Mesendoderm (in vitro differentiated cells): ENCODE results near the gene TOMM34. TPM values are rescaled to one million over a fixed set of nuclear protein-coding genes. Genes with fewer than 3 reads are reported as not detected.

Experiments
- DNase-seq: peaks from one replicate; pipeline ENCODE4 v3.0.0; 2013
- H2AK5ac ChIP-seq: 2 replicates; pipeline ENCODE4 v1.6.1; 2013; ENCODE audit warnings: low read length, inconsistent platforms
- H2BK120ac ChIP-seq: 2 replicates; pipeline ENCODE4 v1.6.1; 2013; ENCODE audit warnings: low read depth, mild to moderate bottlenecking, low read length, moderate library complexity, mixed read lengths
- H2BK15ac ChIP-seq: replicated peaks from 2 replicates; pipeline ENCODE4 v1.6.1; 2013; ENCODE audit warnings: low read depth, mild to moderate bottlenecking, moderate library complexity
- H2BK5ac ChIP-seq: 2 replicates; pipeline ENCODE4 v1.6.1; 2013; ENCODE audit warnings: low read length, inconsistent platforms
- H3K18ac ChIP-seq: 2 replicates; pipeline ENCODE4 v1.6.1; 2013; ENCODE audit warnings: mild to moderate bottlenecking, low read length, mixed read lengths
- H3K23ac ChIP-seq: one replicate; pipeline ENCODE4 v1.6.1; 2013; ENCODE audit warnings: low read length
- H3K27ac ChIP-seq: 2 replicates; pipeline ENCODE4 v1.5.1; 2013; ENCODE audit warnings: low read depth, mild to moderate bottlenecking, inconsistent platforms, low read length, moderate library complexity
- H3K27me3 ChIP-seq: 2 replicates; pipeline ENCODE4 v1.6.1; 2013; ENCODE audit warnings: low read length, control low read depth, mild to moderate bottlenecking, inconsistent platforms; ENCODE audit not compliant: insufficient read depth, poor library complexity
- H3K36me3 ChIP-seq: 2 replicates; pipeline ENCODE4 v1.6.1; 2013; ENCODE audit warnings: low read length, inconsistent platforms; ENCODE audit not compliant: control insufficient read depth, insufficient read depth
- H3K4ac ChIP-seq: one replicate; pipeline ENCODE4 v1.6.1; 2013; ENCODE audit warnings: low read depth, mild to moderate bottlenecking, low read length, moderate library complexity
- H3K4me1 ChIP-seq: 2 replicates; pipeline ENCODE4 v1.6.1; 2013; ENCODE audit warnings: low read depth, low read length, inconsistent platforms; ENCODE audit not compliant: control insufficient read depth
- H3K4me2 ChIP-seq: 2 replicates; pipeline ENCODE4 v1.6.1; 2013; ENCODE audit warnings: low read length
- H3K4me3 ChIP-seq: 2 replicates; pipeline ENCODE4 v1.5.1; 2013; ENCODE audit warnings: mild to moderate bottlenecking, low read length
- H3K56ac ChIP-seq: one replicate; pipeline ENCODE4 v1.6.1; 2013; ENCODE audit warnings: low read length
- H3K79me1 ChIP-seq: 2 replicates; pipeline ENCODE4 v1.6.1; 2013; ENCODE audit warnings: low read length, inconsistent platforms
- H3K79me2 ChIP-seq: 2 replicates; pipeline ENCODE4 v1.6.1; 2013; ENCODE audit warnings: mild to moderate bottlenecking, low read length; ENCODE audit not compliant: control insufficient read depth, insufficient read depth
- H3K9ac ChIP-seq: 2 replicates; pipeline ENCODE4 v1.6.1; 2013; ENCODE audit warnings: low read length, inconsistent platforms
- H4K5ac ChIP-seq: one replicate; pipeline ENCODE4 v1.6.1; 2013; ENCODE audit warnings: low read length
- H4K8ac ChIP-seq: one replicate; pipeline ENCODE4 v1.6.1; 2013; ENCODE audit warnings: low read depth, mild to moderate bottlenecking, control low read depth, low read length, moderate library complexity
- WGBS: extraction: QIAGEN DNeasy Blood & Tissue Kit; methylation state at CpG from one replicate; pipeline ENCODE4 v1.1.7; 2013; ENCODE audit warnings: low lambda C conversion rate, missing lambda C conversion rate; ENCODE audit not compliant: insufficient coverage; ENCODE audit errors: extremely low coverage; 5-methylcytosine and 5-hydroxymethylcytosine counted together
- polyA plus RNA-seq, 2 experiments: library from polyadenylated mRNA; stranded (reverse); fragments of 200-250 nt; gene quantifications; one replicate each; pipeline ENCODE4 v1.2.3, GENCODE V29; 2013

Gene TOMM34
- 27.5 TPM for polyA plus RNA-seq (2013, experiment 1 of 2)
- polyA plus RNA-seq (2013, experiment 2 of 2) = 28.2 TPM

DNA sequence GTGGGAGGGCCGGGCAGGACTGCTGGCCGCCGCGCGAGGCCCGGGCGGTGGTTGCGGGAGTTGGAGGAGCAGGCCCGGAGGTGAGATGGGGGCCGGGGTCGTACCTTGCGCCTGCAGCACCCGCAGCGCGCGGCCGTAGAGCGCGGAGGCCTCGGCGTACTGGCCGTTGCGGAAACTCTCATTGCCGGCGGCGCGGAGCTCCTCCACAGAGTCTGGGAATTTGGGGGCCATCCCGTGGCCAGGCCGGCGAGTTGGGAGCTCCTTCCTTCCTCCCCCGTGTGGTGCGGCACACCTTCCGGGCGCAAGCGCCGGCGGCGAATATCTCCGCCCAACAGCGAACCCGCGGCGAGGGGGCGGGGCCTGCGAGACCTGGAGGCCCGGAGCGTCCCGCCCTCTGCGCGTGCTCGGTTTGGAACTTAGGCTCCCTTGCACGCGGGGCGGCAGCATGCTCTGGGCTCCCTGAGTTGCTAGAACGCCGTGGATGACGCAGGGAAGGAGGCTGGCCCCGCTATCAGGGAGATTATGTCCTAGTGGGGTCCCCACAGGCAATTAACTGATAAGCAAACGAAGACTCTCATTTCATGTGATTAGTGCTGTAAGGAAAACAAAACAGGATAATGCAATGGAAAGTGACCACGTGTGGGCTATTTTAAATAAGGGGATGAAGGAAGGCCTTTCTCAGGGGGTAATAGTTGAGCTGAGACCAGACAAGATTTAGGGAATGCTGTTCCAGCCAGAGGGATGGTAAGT, at the start of gene TOMM34:
Gene TOMM34, minus strand, starts transcription at position 295 of the 750 bp plus-strand sequence. Its CDS starts 64 bp downstream, at position 231.
- peaks cover 5% of the 10 kb centered on the region for H3K79me2 ChIP-seq
- no peak within 1 kb of the TSS for H3K23ac ChIP-seq
- H3K18ac ChIP-seq = peak within 1 kb of the TSS; percentile 81
- peak; percentile 98 for DNase-seq
- peak within 1 kb of the TSS; percentile 79 for H3K27ac ChIP-seq
- peaks cover 9% of the 10 kb centered on the region for H3K79me1 ChIP-seq
- no CpG with 5 or more reads among the region's 60 CpGs for WGBS
- H3K56ac ChIP-seq = peak within 1 kb of the TSS; percentile 94
- H2BK15ac ChIP-seq = no peak within 1 kb of the TSS
- no peak within 1 kb of the TSS for H2BK5ac ChIP-seq
- H3K4me3 ChIP-seq = peak within 1 kb of the TSS; percentile 77
- H4K5ac ChIP-seq = no peak within 1 kb of the TSS
- no peaks in the 10 kb centered on the region for H3K27me3 ChIP-seq
- H4K8ac ChIP-seq = no peak within 1 kb of the TSS
- no peak within 1 kb of the TSS for H2AK5ac ChIP-seq
- no peak within 1 kb of the TSS for H2BK120ac ChIP-seq
- H3K9ac ChIP-seq = peak within 1 kb of the TSS; percentile 90
- no peaks in the 10 kb centered on the region for H3K36me3 ChIP-seq
- H3K4me1 ChIP-seq = peaks cover 10% of the 10 kb centered on the region
- peak within 1 kb of the TSS; percentile 92 for H3K4me2 ChIP-seq
- no peak within 1 kb of the TSS for H3K4ac ChIP-seq

- Histone ChIP-seq H2BK5ac (no peak overlapping the region), H3K9ac (no peak overlapping the region), H2BK120ac (no peak overlapping the region), H2AK5ac (no peak overlapping the region), H2BK15ac (no peak overlapping the region), H3K4me2 (no peak overlapping the region), H3K36me3 (no peaks in the 10 kb centered on the region), H3K23ac (no peak overlapping the region), H3K4ac (no peak overlapping the region), H3K27me3 (no peaks in the 10 kb centered on the region), H3K56ac (no peak overlapping the region), H3K18ac (no peak overlapping the region), H3K79me1 (no peaks in the 10 kb centered on the region), H3K4me1 (no peaks in the 10 kb centered on the region), H3K4me3 (no peak overlapping the region), H3K79me2 (no peaks in the 10 kb centered on the region), H4K5ac (no peak overlapping the region), H3K27ac (no peak overlapping the region), H4K8ac (no peak overlapping the region)
- no peak for DNase-seq
Measured at GRCh38 chr20:45008521-45009049, 48.4 kb upstream of the TOMM34 start.

DNA sequence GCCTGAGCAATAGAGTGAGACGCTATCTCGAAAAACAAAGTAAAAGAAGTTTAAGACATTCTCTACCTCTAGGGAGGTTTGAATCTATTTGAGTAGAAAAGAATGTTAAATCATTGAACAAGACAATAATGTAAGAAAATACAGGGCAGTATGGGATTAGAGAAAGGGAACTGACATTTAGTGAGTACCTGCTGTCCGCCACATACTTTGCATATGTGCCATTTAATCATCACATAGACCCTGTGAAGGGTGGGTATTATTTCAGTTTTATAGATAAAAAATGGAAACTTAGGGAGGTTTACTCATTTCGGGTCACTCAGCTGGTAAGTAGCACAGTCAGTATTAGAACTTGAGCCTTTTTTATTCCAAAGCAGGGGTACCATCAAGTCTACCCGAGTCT, 37.5 kb upstream of the TOMM34 start:
- H3K4ac ChIP-seq = no peak overlapping the region
- H3K9ac ChIP-seq = no peak overlapping the region
- H4K5ac ChIP-seq = no peak overlapping the region
- H3K4me1 ChIP-seq = no peaks in the 10 kb centered on the region
- H3K36me3 ChIP-seq = peaks cover 5% of the 10 kb centered on the region
- no peaks in the 10 kb centered on the region for H3K27me3 ChIP-seq
- no peak overlapping the region for H3K27ac ChIP-seq
- no peak overlapping the region for H3K23ac ChIP-seq
- no peak overlapping the region for H2BK15ac ChIP-seq
- no CpG with 5 or more reads among the region's 5 CpGs for WGBS
- H3K56ac ChIP-seq = no peak overlapping the region
- H3K4me3 ChIP-seq = no peak overlapping the region
- no peaks in the 10 kb centered on the region for H3K79me1 ChIP-seq
- no peak overlapping the region for H4K8ac ChIP-seq
- H2AK5ac ChIP-seq = no peak overlapping the region
- no peak overlapping the region for H3K18ac ChIP-seq
- H2BK5ac ChIP-seq = no peak overlapping the region
- no peak overlapping the region for H3K4me2 ChIP-seq
- H2BK120ac ChIP-seq = no peak overlapping the region
- H3K79me2 ChIP-seq = no peaks in the 10 kb centered on the region
- DNase-seq = no peak

DNA sequence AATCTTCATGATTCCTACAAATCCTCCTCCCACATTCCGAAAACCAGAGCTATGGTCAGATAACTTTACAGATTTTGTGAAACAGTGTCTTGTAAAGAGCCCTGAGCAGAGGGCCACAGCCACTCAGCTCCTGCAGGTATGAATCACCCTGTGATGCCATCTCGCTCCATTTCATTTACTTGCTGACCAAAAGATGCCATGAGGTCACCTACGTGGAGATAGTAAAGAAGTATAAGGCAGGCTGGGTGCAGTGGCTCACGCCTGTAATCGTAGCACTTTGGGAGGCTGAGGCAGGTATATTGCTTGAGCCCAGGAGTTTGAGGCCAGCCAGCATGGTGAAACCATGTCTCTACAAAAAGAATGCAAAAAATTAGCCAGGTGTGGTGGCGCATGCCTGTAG, 37.0 kb upstream of the TOMM34 start:
- no peaks in the 10 kb centered on the region for H3K27me3 ChIP-seq
- no peak overlapping the region for H3K27ac ChIP-seq
- no peak for DNase-seq
- no peaks in the 10 kb centered on the region for H3K79me1 ChIP-seq
- H3K23ac ChIP-seq = no peak overlapping the region
- H3K36me3 ChIP-seq = peaks cover 5% of the 10 kb centered on the region
- H4K5ac ChIP-seq = no peak overlapping the region
- no peak overlapping the region for H2BK5ac ChIP-seq
- no peak overlapping the region for H3K4me3 ChIP-seq
- WGBS = no CpG with 5 or more reads among the region's 6 CpGs
- H2AK5ac ChIP-seq = no peak overlapping the region
- H3K4ac ChIP-seq = no peak overlapping the region
- no peak overlapping the region for H2BK15ac ChIP-seq
- no peak overlapping the region for H3K18ac ChIP-seq
- H3K56ac ChIP-seq = no peak overlapping the region
- no peaks in the 10 kb centered on the region for H3K4me1 ChIP-seq
- H4K8ac ChIP-seq = no peak overlapping the region
- no peak overlapping the region for H2BK120ac ChIP-seq
- no peak overlapping the region for H3K9ac ChIP-seq
- H3K4me2 ChIP-seq = no peak overlapping the region
- no peaks in the 10 kb centered on the region for H3K79me2 ChIP-seq

- Histone ChIP-seq H3K79me2 (no peaks in the 10 kb centered on the region), H3K4me2 (no peak overlapping the region), H2BK5ac (no peak overlapping the region), H2BK15ac (no peak overlapping the region), H3K18ac (no peak overlapping the region), H4K5ac (no peak overlapping the region), H3K79me1 (no peaks in the 10 kb centered on the region), H3K36me3 (no peaks in the 10 kb centered on the region), H3K4me3 (no peak overlapping the region), H2AK5ac (no peak overlapping the region), H3K27ac (no peak overlapping the region), H3K4me1 (peaks cover 3% of the 10 kb centered on the region), H3K23ac (no peak overlapping the region), H3K4ac (no peak overlapping the region), H2BK120ac (no peak overlapping the region), H3K27me3 (no peaks in the 10 kb centered on the region), H4K8ac (no peak overlapping the region), H3K56ac (no peak overlapping the region), H3K9ac (no peak overlapping the region)
- DNase-seq = peak; percentile 43
- no CpG with 5 or more reads among the region's 3 CpGs for WGBS
Measured at GRCh38 chr20:44993343-44993742, 33.1 kb upstream of the TOMM34 start.

- Histone ChIP-seq H3K56ac (no peak overlapping the region), H4K8ac (no peak overlapping the region), H3K4me1 (peaks cover 3% of the 10 kb centered on the region), H2AK5ac (no peak overlapping the region), H3K9ac (no peak overlapping the region), H3K4ac (no peak overlapping the region), H3K79me2 (no peaks in the 10 kb centered on the region), H2BK15ac (no peak overlapping the region), H3K79me1 (no peaks in the 10 kb centered on the region), H3K27me3 (no peaks in the 10 kb centered on the region), H3K4me3 (no peak overlapping the region), H3K27ac (no peak overlapping the region), H2BK120ac (no peak overlapping the region), H3K18ac (no peak overlapping the region), H3K4me2 (no peak overlapping the region), H3K23ac (no peak overlapping the region), H2BK5ac (no peak overlapping the region), H4K5ac (no peak overlapping the region), H3K36me3 (no peaks in the 10 kb centered on the region)
- DNase-seq = no peak
Measured at GRCh38 chr20:44990957-44991356, 30.8 kb upstream of the TOMM34 start.
